Breast epithelium (tissue), 3 donors: ENCODE measurements around the gene CCDC7.

Experiments
- POLR2A ChIP-seq: fragments of 450-650 bp; IDR thresholded peaks from one replicate; pipeline ENCODE4 v1.6.1; 2016; ENCODE audit warnings: antibody characterized with exemption, mild to moderate bottlenecking, moderate library complexity
- POLR2AphosphoS5 ChIP-seq, 3 donors: sonication (generic); formaldehyde crosslinking; IDR thresholded peaks; one replicate each; pipeline ENCODE4 v1.6.1; 2017; ENCODE audit warnings: antibody characterized with exemption in 3 of 3
- TF ChIP-seq, protein P1 (sequence below), 3 donors: fragments of 450-650 bp; IDR thresholded peaks; one replicate each; pipeline ENCODE4 v1.5.1; 2016 to 2017; ENCODE audit warnings: antibody characterized with exemption in 3 of 3, mild to moderate bottlenecking in 3 of 3, moderate library complexity in 3 of 3

DNA sequence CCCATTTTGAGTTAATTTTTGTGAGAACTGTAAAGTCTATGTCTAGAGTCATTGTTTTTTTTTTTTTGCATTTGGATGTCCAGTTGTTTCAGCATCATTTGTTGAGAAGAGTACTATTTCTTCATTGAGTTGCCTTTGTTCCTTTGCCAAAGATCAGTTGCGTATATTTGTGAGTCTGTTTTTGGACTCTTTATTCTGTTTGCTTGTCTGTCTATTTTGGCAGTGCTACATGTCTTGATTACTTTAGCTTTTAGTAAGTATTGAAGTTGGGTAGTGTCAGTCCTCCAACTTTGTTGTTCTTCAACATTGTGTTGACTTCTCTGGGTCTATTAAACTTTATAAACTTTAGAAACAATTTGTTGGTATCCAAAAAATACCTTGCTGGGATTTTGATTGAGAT lies 31.6 kb downstream of the CCDC7 start:
- TF ChIP-seq, protein P1, sequence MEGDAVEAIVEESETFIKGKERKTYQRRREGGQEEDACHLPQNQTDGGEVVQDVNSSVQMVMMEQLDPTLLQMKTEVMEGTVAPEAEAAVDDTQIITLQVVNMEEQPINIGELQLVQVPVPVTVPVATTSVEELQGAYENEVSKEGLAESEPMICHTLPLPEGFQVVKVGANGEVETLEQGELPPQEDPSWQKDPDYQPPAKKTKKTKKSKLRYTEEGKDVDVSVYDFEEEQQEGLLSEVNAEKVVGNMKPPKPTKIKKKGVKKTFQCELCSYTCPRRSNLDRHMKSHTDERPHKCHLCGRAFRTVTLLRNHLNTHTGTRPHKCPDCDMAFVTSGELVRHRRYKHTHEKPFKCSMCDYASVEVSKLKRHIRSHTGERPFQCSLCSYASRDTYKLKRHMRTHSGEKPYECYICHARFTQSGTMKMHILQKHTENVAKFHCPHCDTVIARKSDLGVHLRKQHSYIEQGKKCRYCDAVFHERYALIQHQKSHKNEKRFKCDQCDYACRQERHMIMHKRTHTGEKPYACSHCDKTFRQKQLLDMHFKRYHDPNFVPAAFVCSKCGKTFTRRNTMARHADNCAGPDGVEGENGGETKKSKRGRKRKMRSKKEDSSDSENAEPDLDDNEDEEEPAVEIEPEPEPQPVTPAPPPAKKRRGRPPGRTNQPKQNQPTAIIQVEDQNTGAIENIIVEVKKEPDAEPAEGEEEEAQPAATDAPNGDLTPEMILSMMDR (IDR thresholded peaks at IDR 0.05) = no peak
- no peak for TF ChIP-seq POLR2AphosphoS5 (IDR thresholded peaks at IDR 0.05)
- TF ChIP-seq POLR2A = no peak
